SKM-1 (cell line): ENCODE measurements around the gene GRID1.

Experiments used
- DNase-seq: peaks from one replicate; lab custom pipeline; 2025; ENCODE audit not compliant: unreplicated experiment; lab: John Stamatoyannopoulos, UW

Gene GRID1

GRCh38 chr10:86366033-86366901 lies at the start of gene GRID1:
Gene GRID1, minus strand, starts transcription at chr10:86366795.
- no peak for DNase-seq

- no peak for DNase-seq
Observed at GRCh38 chr10:86415583-86415982, 49.0 kb upstream of the GRID1 start.

- DNase-seq = no peak
Observed at GRCh38 chr10:86415116-86415515, 48.5 kb upstream of the GRID1 start.

GRCh38 chr10:86413046-86413728 lies 46.6 kb upstream of the GRID1 start:
- DNase-seq = no peak

GRCh38 chr10:86411852-86412560 lies 45.4 kb upstream of the GRID1 start:
- no peak for DNase-seq

- no peak for DNase-seq
Observed at GRCh38 chr10:86411281-86411841, 44.8 kb upstream of the GRID1 start.

GRCh38 chr10:86410542-86411124 lies 44.0 kb upstream of the GRID1 start:
- no peak for DNase-seq

- DNase-seq = no peak
Observed at GRCh38 chr10:86409183-86409582, 42.6 kb upstream of the GRID1 start.

GRCh38 chr10:86403183-86403797 lies 36.7 kb upstream of the GRID1 start:
- no peak for DNase-seq

GRCh38 chr10:86402283-86402941 lies 35.8 kb upstream of the GRID1 start:
- no peak for DNase-seq

GRCh38 chr10:86401588-86402282 lies 35.1 kb upstream of the GRID1 start:
- DNase-seq = no peak

GRCh38 chr10:86400705-86401587 lies 34.4 kb upstream of the GRID1 start:
- DNase-seq = no peak

- peak; percentile 90 for DNase-seq
Observed at GRCh38 chr10:86399879-86400704, 33.5 kb upstream of the GRID1 start.

GRCh38 chr10:86399514-86399878 lies 32.9 kb upstream of the GRID1 start:
- DNase-seq = no peak

- DNase-seq = no peak
Observed at GRCh38 chr10:86397120-86397519, 30.5 kb upstream of the GRID1 start.

GRCh38 chr10:86393862-86394455 lies 27.4 kb upstream of the GRID1 start:
- no peak for DNase-seq

- DNase-seq = no peak
Observed at GRCh38 chr10:86393362-86393761, 26.8 kb upstream of the GRID1 start.
